PC-3 (cell line): ENCODE measurements around the gene ACTL7A.

Experiments
- CTCF ChIP-seq: fragments of 300-600 bp; sonication (generic); conservative IDR thresholded peaks from 2 replicates; pipeline ENCODE4 v1.5.1; 2017; ENCODE audit warnings: antibody characterized with exemption, low read depth, mild to moderate bottlenecking, low read length
- EZH2 ChIP-seq: fragments of 300-600 bp; sonication (generic); IDR thresholded peaks from one replicate; pipeline ENCODE4 v1.6.1; 2017; ENCODE audit warnings: antibody characterized with exemption, mild to moderate bottlenecking, low read length; ENCODE audit not compliant: unreplicated experiment
- EZH2phosphoT487 ChIP-seq: fragments of 300-600 bp; sonication (generic); IDR thresholded peaks from 2 replicates; pipeline ENCODE4 v1.6.1; 2018; ENCODE audit warnings: mild to moderate bottlenecking, antibody characterized with exemption, low read length, borderline replicate concordance

GRCh38 chr9:108813951-108814601, 48.0 kb upstream of the ACTL7A start:
- TF ChIP-seq CTCF (peak; percentile 82), EZH2phosphoT487 (no peak), EZH2 (no peak)
